ENCODE data around the gene SMG7.
A peak's percentile ranks its signal among the peaks of the same experiment; 100 is the strongest.

Gene SMG7

GRCh38 chr1:183450093-183450492 is 22.2 kb upstream of the SMG7 start:
- DNase-seq (ENCODE audit: low read depth): no peak
- no peak for TF ChIP-seq CTCF (IDR thresholded peaks at IDR 0.05; ENCODE audit: insufficient read depth, low read depth, low read length, missing control alignments)

GRCh38 chr1:183454377-183454776 is 17.9 kb upstream of the SMG7 start:
- DNase-seq (ENCODE audit: low read depth): peak; percentile 65

More at GRCh38 chr1:183450093-183450492, 22.2 kb upstream of the SMG7 start:
- no peak overlapping the region for H3K4me3 ChIP-seq (ENCODE audit: low read length)

DNA sequence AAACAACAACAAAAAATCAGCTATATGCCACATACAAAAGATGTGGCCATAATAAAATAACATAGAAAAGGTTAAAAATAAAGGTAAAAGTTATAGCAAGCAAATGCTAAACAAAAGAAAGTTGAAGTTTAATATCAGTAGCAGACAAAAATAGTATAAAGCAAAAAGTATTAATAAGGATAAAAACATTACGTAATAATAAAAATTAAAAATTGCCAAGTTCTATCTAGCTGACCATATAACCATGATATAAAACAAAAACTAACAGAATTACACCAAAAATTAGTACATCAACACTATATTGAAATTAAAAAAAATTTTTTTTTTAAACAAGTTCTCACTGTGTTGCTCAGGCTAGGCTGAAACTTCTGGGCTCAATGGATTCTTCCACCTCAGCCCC is 15.5 kb upstream of the SMG7 start:
- no peak overlapping the region for H3K4me3 ChIP-seq (ENCODE audit: low read length)
- no peak for TF ChIP-seq CTCF (IDR thresholded peaks at IDR 0.05; ENCODE audit: insufficient read depth, low read depth, low read length, missing control alignments)
- no peak for DNase-seq (ENCODE audit: low read depth)

More at GRCh38 chr1:183454377-183454776, 17.9 kb upstream of the SMG7 start:
- TF ChIP-seq CTCF (IDR thresholded peaks at IDR 0.05; ENCODE audit: insufficient read depth, low read depth, low read length, missing control alignments): no peak
- no peak overlapping the region for H3K4me3 ChIP-seq (ENCODE audit: low read length)

- DNase-seq (ENCODE audit: low read depth): no peak
- TF ChIP-seq CTCF (IDR thresholded peaks at IDR 0.05; ENCODE audit: insufficient read depth, low read depth, low read length, missing control alignments): no peak
- no peak overlapping the region for H3K4me3 ChIP-seq (ENCODE audit: low read length)
These were observed 14.8 kb upstream of the SMG7 start for GRCh38 chr1:183457449-183457848.

DNA sequence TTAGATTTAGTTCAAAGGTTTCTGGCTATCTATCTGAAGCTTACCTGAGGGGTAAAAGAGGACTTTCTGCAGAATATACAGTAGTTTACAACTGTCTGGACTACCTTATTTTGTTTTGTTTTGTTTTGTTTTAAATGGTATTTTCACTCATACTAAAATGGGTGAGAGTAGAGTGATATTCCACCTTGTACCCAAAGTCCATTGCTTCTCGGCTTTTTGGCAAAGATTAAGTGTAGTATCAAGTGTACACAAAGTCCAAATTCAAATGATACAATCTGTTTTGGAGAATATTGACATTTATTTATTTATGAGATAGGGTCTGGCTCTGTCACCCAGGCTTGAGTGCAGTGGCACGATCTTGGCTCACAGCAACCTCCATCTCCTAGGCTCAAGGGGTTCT is 11.7 kb upstream of the SMG7 start:
- H3K4me3 ChIP-seq (ENCODE audit: low read length): no peak overlapping the region
- TF ChIP-seq CTCF (IDR thresholded peaks at IDR 0.05; ENCODE audit: insufficient read depth, low read depth, low read length, missing control alignments): no peak

GRCh38 chr1:183461350-183461749 is 10.9 kb upstream of the SMG7 start:
- no peak for TF ChIP-seq CTCF (IDR thresholded peaks at IDR 0.05; ENCODE audit: insufficient read depth, low read depth, low read length, missing control alignments)
- no peak overlapping the region for H3K4me3 ChIP-seq (ENCODE audit: low read length)
- DNase-seq (ENCODE audit: low read depth): peak; percentile 87

More for the DNA sequence above, 11.7 kb upstream of the SMG7 start:
- DNase-seq (ENCODE audit: low read depth): no peak

DNA sequence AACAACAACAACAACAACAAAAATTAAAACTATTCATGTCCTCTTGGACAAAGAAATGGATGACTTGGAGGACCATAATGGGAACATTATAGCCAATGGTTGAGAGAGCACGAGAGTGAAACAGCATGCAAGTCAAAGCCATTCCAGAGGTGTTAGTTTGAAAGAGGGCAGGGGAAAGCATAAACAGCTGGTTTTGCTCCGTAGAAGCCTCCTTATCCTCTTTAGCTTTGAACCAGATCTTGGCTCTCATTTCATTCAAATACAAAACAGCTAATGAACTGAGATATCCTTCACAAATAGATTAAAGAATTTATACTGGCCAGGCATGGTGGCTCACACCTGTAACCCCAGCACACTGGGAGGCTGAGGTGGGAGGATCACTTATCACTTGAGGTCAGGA is 8.7 kb upstream of the SMG7 start:
- no peak for TF ChIP-seq CTCF (IDR thresholded peaks at IDR 0.05; ENCODE audit: insufficient read depth, low read depth, low read length, missing control alignments)
- DNase-seq (ENCODE audit: low read depth): no peak
- no peak overlapping the region for H3K4me3 ChIP-seq (ENCODE audit: low read length)
